ENCODE measurements around the gene RNLS. TPM values are rescaled to one million over a fixed set of nuclear protein-coding genes. Genes with fewer than 3 reads are reported as not detected.

Gene RNLS
- total RNA-seq, 2 experiments from 2014 or later, result 4.0 to 4.4 TPM

DNA sequence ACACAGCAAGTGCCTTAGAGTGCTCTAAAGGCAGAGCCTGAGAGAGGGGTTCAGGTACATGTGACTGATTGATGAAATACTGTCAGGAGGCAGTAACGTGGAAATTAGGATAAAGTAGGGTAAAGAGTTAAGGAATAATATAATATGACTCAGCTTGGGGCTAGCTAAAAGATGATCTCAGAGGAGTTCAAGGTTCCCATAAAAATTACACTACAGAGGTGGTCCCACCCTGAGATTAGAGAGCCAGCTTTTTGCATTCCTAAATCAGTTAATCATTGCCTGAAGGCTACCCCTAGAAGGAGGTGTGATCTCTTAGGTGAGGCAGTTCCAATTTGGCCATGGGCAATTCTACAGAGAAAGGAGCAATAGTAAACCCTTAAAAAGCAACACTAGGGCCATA lies 9.3 kb upstream of the RNLS start:
- no peak for DNase-seq
- no peaks in the 10 kb centered on the region for H3K9me3 Mint-ChIP-seq
- CTCF ChIA-PET, result interaction anchor here (0.7 to 1.5 kb wide), 2 partner anchors 10 to 27 kb away, joined by 4 to 5 read pairs; partner anchors contain the start of gene RNLS

DNA sequence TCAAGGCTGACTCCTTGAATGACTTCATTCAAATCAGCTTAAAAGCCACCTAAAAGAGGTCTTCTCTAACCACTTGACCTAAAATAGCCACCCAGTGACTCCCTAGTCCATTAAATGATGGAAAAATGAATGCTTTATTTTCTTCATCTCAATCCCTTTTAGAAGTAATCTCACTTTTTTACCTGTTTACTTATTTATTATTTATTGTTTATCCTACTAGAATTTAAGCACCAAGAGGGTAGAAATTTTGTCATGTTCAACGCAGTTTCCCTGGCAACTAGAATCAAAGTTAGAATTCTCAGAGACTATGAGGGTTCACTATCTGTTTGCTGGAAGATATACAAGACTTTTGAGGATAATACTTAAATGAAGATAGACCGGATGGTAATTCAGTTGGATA lies 3.3 kb upstream of the RNLS start, which contains the start of gene LIPJ:
Gene LIPJ, plus strand, starts transcription at position 301 of the 400 bp plus-strand sequence. CDS start 3,926 bp downstream, outside the sequence.
- DNase-seq, result no peak
- Mint-ChIP-seq H3K9me3 (peaks cover 4% of the 10 kb centered on the region), H3K4me1 (ENCODE audit: low read depth) (peaks cover 11% of the 10 kb centered on the region), H3K27ac (no peak within 1 kb of the TSS), H3K36me3 (ENCODE audit: low read depth) (no peaks in the 10 kb centered on the region), H3K27me3 (ENCODE audit: low read depth) (peaks cover 5% of the 10 kb centered on the region), H3K4me3 (no peak within 1 kb of the TSS)
- CTCF ChIA-PET, result no interaction called here
- intact Hi-C loops (cut with micrococcal nuclease), result no loop called here

More for the DNA sequence above, 9.3 kb upstream of the RNLS start:
- H3K27ac Mint-ChIP-seq, result no peak overlapping the region
- no peaks in the 10 kb centered on the region for H3K36me3 Mint-ChIP-seq (ENCODE audit: low read depth)
- no peaks in the 10 kb centered on the region for H3K27me3 Mint-ChIP-seq (ENCODE audit: low read depth)
- H3K4me3 Mint-ChIP-seq, result no peak overlapping the region
- H3K4me1 Mint-ChIP-seq (ENCODE audit: low read depth), result no peaks in the 10 kb centered on the region
- intact Hi-C loops (cut with micrococcal nuclease), result loop anchor here (5.0 kb wide), 1 partner anchor 70 kb away; the partner anchor contains the start of gene LIPF

DNA sequence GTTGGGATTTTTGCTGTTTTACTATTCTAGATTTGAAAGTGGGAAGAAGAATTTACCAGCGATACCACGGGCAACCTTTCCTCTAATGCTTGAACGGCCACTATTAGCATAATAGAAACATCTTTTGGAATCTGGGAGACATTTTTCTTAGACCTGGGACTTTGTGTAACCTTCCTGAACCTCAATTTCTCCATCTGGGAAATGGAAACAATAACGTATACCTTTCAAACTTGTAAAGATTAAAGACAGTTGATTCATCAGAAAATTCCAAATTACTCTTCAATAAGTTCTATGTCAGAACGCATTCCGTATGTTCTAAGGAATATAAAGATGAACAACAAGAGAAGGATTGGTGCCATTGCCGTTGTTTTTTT lies 453 bp upstream of the RNLS start:
- DNase-seq, result no peak
- Mint-ChIP-seq H3K4me1 (ENCODE audit: low read depth) (peaks cover 11% of the 10 kb centered on the region), H3K27me3 (ENCODE audit: low read depth) (peaks cover 5% of the 10 kb centered on the region), H3K27ac (peak overlapping the region; percentile 89), H3K9me3 (peaks cover 4% of the 10 kb centered on the region), H3K36me3 (ENCODE audit: low read depth) (no peaks in the 10 kb centered on the region), H3K4me3 (peak overlapping the region; percentile 82)
- CTCF ChIA-PET, result interaction anchor here (0.8 to 2.3 kb wide), 12 partner anchors 9 to 229 kb away, joined by 3 to 14 read pairs (median 4); no protein-coding TSS in a partner anchor
- intact Hi-C loops (cut with micrococcal nuclease), result loop anchor here (5.0 kb wide), 4 partner anchors 229 to 499 kb away; partner anchors contain the start of gene FAS

DNA sequence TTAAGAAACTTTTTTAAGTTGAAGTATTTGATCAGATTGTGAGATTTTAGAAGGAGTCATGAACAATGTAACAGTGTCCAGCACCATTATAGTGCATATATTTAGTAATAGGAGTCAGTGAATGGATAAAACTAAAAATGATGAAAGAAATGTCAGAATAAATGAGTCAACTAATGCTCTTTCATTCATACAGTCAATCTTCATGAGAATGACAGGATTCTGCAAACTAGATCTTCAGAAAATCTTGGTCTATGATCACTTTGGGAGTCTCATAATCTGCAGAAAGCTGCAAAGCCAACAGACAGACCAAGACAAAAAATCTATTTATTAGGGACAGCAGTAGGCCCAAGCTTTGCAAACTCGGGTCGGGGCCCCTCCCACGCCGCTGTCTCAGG lies 710 bp downstream of the RNLS start:
- DNase-seq, result no peak
- CTCF ChIA-PET, result interaction anchor here (0.7 to 2.3 kb wide), 9 partner anchors 9 to 263 kb away, joined by 3 to 14 read pairs (median 4); no protein-coding TSS in a partner anchor
- Mint-ChIP-seq H3K4me3 (peak overlapping the region; percentile 82), H3K36me3 (ENCODE audit: low read depth) (no peaks in the 10 kb centered on the region), H3K27me3 (ENCODE audit: low read depth) (peaks cover 5% of the 10 kb centered on the region), H3K4me1 (ENCODE audit: low read depth) (peaks cover 11% of the 10 kb centered on the region), H3K27ac (no peak overlapping the region), H3K9me3 (peaks cover 4% of the 10 kb centered on the region)
- intact Hi-C loops (cut with micrococcal nuclease), result loop anchor here (5.0 kb wide), 4 partner anchors 230 to 500 kb away; partner anchors contain the start of gene FAS

DNA sequence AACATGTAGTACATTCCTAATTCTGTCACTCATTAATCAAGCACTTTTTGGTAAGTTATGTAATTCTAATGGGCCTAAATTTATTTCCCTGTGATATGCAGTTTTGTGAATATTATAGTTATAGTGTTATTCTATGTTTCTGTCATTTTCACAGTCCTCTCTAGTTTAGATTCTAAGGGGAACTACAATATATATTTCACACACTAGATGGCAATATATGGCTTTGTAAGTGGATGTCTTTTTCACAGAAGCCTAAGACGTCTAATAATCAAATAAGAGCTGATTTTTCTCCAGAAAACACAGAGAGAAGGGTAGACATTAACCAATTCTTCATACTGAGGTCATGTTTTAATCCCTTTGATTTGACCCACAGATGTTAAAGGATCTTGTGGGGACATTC lies 18.0 kb downstream of the RNLS start:
- intact Hi-C loops (cut with micrococcal nuclease), result loop anchor here (1.0 to 5.0 kb wide), 4 partner anchors 124 to 367 kb away; no protein-coding TSS in a partner anchor
- H3K9me3 Mint-ChIP-seq, result no peaks in the 10 kb centered on the region
- CTCF ChIA-PET, result interaction anchor here (0.6 to 1.5 kb wide), 12 partner anchors 10 to 369 kb away, joined by 3 to 11 read pairs (median 3); no protein-coding TSS in a partner anchor
- no peaks in the 10 kb centered on the region for H3K36me3 Mint-ChIP-seq (ENCODE audit: low read depth)
- H3K27me3 Mint-ChIP-seq (ENCODE audit: low read depth), result no peaks in the 10 kb centered on the region
- H3K4me1 Mint-ChIP-seq (ENCODE audit: low read depth), result no peaks in the 10 kb centered on the region
- no peak for DNase-seq
- H3K4me3 Mint-ChIP-seq, result no peak overlapping the region
- H3K27ac Mint-ChIP-seq, result no peak overlapping the region

DNA sequence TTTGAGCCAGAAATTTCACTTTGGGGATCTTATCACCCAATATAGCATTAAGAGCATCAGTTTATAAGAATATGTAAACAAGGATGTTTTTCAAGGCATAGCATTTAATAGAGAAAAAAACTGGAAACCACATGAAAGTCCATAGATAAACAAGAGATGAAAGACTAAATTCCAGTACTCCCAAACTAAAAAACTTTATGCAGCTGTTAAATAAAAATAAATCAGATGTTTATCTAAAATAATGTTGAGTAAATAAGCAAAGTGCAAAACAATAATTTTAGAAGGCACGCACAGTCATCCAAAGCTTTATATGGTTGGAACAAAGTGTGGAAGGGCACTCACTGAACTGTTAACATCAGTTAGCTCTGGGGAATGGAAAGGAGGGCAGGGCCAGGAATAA lies 21.0 kb downstream of the RNLS start:
- H3K4me1 Mint-ChIP-seq (ENCODE audit: low read depth), result no peaks in the 10 kb centered on the region
- no peak overlapping the region for H3K4me3 Mint-ChIP-seq
- CTCF ChIA-PET, result interaction anchor here (1.3 kb wide), 1 partner anchor 8 kb away, joined by 6 read pairs; no protein-coding TSS in a partner anchor
- no peak overlapping the region for H3K27ac Mint-ChIP-seq
- H3K9me3 Mint-ChIP-seq, result no peaks in the 10 kb centered on the region
- intact Hi-C loops (cut with micrococcal nuclease), result no loop called here
- no peaks in the 10 kb centered on the region for H3K36me3 Mint-ChIP-seq (ENCODE audit: low read depth)
- no peak for DNase-seq
- H3K27me3 Mint-ChIP-seq (ENCODE audit: low read depth), result no peaks in the 10 kb centered on the region

DNA sequence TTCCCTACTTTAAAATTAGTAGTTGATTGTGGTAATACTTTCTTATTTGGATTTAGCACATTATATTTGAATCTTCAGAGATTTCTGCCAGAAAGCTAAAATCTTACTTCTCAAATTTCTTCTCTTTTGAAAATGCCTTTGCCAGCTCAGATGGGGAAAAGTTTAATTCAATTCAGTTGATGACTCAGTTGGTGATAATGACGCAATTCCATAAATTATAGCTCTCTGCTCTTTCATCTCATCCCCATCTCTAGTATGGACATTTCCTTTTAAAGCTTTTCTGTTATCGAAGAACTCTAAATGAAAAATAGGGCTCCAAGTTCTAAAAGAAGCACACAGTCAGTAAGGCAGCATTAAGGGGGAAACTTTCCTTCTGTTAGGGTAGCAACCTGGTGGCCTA lies 25.5 kb downstream of the RNLS start:
- intact Hi-C loops (cut with micrococcal nuclease), result no loop called here

DNA sequence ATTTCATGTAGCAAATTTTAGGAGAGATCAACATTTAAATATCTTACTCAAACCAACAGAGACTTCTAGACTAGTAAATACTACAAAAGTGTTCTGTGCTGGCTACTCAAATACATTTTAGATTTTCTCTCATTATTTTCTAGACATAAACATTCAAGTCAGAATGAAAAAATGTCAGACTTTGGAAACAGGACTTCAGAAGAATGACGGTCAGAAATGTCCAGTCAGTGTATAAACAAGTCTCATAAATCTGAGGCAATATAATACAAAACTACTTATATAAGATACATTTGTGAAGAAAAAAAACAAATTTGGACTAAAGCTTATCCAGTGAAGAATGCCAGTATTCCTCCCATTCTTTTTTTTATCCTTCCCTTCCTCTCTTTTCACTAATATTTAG lies 25.9 kb downstream of the RNLS start:
- H3K9me3 Mint-ChIP-seq, result no peaks in the 10 kb centered on the region
- H3K27ac Mint-ChIP-seq, result no peak overlapping the region
- no peaks in the 10 kb centered on the region for H3K4me1 Mint-ChIP-seq (ENCODE audit: low read depth)
- DNase-seq, result no peak
- H3K4me3 Mint-ChIP-seq, result no peak overlapping the region
- H3K36me3 Mint-ChIP-seq (ENCODE audit: low read depth), result no peaks in the 10 kb centered on the region
- intact Hi-C loops (cut with micrococcal nuclease), result no loop called here
- no peaks in the 10 kb centered on the region for H3K27me3 Mint-ChIP-seq (ENCODE audit: low read depth)
- CTCF ChIA-PET, result interaction anchor here (0.6 to 0.8 kb wide), 2 partner anchors 170 to 252 kb away, joined by 3 to 4 read pairs; no protein-coding TSS in a partner anchor

More for the DNA sequence above, 25.5 kb downstream of the RNLS start:
- CTCF ChIA-PET, result interaction anchor here (0.8 kb wide), 1 partner anchor 251 kb away, joined by 3 read pairs; no protein-coding TSS in a partner anchor
- DNase-seq, result no peak
- Mint-ChIP-seq H3K27me3 (ENCODE audit: low read depth) (no peaks in the 10 kb centered on the region), H3K36me3 (ENCODE audit: low read depth) (no peaks in the 10 kb centered on the region), H3K27ac (no peak overlapping the region), H3K9me3 (no peaks in the 10 kb centered on the region), H3K4me3 (no peak overlapping the region), H3K4me1 (ENCODE audit: low read depth) (no peaks in the 10 kb centered on the region)

DNA sequence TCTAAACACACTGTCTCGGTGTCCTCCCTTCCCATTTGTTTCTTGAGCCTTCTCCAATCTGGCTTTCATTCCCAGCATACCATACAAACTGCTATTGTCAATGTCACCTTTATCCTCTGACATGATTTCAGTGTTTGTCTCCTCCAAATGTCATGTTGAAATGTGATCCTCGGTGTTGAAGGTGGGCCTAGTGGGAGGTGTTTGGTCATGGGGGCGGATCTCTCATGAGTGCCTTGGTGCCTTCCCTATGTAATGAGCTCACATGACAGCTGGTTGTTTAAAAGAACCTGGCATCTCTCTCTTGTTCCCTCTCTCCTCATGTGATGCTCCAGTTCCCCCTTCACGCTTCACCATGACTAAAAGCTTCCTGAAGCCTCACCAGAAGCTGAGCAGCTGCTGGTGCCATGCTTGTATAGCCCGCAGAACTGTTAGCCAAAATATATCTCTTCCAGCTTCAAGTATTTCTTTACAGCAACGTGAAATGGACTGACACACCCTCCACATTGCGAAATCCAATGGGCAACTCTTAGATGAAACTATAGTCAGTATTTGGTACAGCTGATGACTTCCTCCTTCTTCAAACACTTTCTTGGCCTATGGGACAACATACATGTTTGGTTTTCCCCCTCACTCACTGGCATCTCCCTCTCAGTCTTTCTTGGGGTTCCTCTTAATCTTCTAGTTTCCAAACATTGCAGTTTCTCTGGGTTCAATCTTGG lies 27.8 kb downstream of the RNLS start:
- no peaks in the 10 kb centered on the region for H3K27me3 Mint-ChIP-seq (ENCODE audit: low read depth)
- H3K4me1 Mint-ChIP-seq (ENCODE audit: low read depth), result no peaks in the 10 kb centered on the region
- H3K36me3 Mint-ChIP-seq (ENCODE audit: low read depth), result no peaks in the 10 kb centered on the region
- H3K4me3 Mint-ChIP-seq, result no peak overlapping the region
- intact Hi-C loops (cut with micrococcal nuclease), result no loop called here
- no peak for DNase-seq
- no peak overlapping the region for H3K27ac Mint-ChIP-seq
- CTCF ChIA-PET, result interaction anchor here (0.6 to 1.5 kb wide), 3 partner anchors 8 to 923 kb away, joined by 4 to 6 read pairs (median 4); no protein-coding TSS in a partner anchor
- H3K9me3 Mint-ChIP-seq, result no peaks in the 10 kb centered on the region

DNA sequence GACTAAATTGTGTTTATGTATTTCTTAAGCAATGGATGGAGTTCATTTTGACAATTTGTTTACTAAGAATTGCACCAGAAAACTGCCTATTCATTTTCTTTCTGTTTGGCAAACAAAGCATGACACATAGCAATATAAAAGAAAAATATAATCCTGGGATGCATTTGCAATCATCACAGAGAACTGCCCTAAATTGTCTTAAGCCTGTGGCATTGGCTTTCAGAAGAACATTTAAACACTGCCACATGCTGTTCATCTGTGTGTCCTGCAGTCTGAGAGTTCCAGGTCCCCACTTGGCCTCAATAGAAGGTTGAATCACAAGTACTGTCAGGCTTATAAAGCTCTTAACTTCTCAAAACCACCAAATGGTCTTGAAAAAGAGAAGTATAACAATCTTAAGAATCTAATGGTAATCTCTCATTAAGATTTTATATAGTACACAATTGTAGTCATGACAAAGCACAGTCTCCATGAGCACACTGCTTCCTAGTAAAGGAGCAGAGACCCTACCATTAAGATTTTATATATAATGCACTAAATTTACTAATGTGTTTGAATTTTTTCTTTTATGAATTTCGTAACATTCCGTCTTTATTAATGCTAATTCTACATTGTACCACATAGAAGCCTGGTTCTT lies 29.9 kb downstream of the RNLS start:
- Mint-ChIP-seq H3K4me3 (no peak overlapping the region), H3K27me3 (ENCODE audit: low read depth) (no peaks in the 10 kb centered on the region), H3K4me1 (ENCODE audit: low read depth) (no peaks in the 10 kb centered on the region), H3K9me3 (no peaks in the 10 kb centered on the region), H3K27ac (no peak overlapping the region), H3K36me3 (ENCODE audit: low read depth) (no peaks in the 10 kb centered on the region)
- intact Hi-C loops (cut with micrococcal nuclease), result loop anchor here (1.0 to 5.0 kb wide), 6 partner anchors 151 to 897 kb away; no protein-coding TSS in a partner anchor
- CTCF ChIA-PET, result interaction anchor here (0.6 to 2.9 kb wide), 10 partner anchors 11 to 703 kb away, joined by 3 to 8 read pairs (median 4); no protein-coding TSS in a partner anchor
- peak; percentile 54 for DNase-seq

DNA sequence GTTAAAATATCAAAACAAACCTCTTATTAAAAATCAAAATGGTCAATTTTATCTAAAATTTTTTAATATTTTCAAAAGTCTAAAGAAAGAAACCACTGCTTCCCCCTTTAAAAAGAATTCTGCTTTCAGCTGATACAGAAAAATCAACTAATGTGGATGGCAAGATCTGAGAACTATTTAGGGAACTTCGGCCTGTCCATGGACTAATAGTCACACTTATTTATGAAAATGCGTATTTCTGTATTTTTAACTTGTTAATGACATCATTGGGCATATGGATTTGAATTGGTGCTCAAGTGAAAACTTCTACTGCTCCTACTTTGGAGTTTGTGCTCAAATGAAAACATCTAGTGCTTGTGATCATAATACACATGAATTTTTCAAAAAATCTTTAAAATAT lies 31.9 kb downstream of the RNLS start:
- H3K4me3 Mint-ChIP-seq, result no peak overlapping the region
- CTCF ChIA-PET, result interaction anchor here (1.5 to 2.9 kb wide), 3 partner anchors 161 to 701 kb away, joined by 5 to 8 read pairs (median 8); no protein-coding TSS in a partner anchor

DNA sequence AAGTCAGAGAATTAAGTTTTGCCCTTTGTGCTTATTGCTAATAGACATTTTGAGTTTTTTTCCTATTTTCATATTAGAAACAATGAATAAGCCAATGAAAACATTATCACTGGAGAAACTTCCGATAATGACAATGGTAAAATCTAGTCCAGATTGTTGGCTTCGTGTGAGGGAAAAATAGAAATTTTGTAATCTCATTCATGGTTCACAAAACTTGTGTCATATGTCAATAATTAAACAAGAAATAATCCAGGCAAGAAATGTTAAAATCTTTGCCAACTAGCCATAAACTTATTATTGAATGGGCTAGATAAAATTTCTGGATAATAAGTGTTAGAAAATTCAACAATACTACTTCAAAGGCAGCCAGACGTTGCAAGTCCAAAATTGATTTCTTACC lies 36.6 kb downstream of the RNLS start:
- Mint-ChIP-seq H3K27ac (no peak overlapping the region), H3K27me3 (ENCODE audit: low read depth) (no peaks in the 10 kb centered on the region), H3K4me3 (no peak overlapping the region), H3K9me3 (no peaks in the 10 kb centered on the region), H3K36me3 (ENCODE audit: low read depth) (no peaks in the 10 kb centered on the region), H3K4me1 (ENCODE audit: low read depth) (no peaks in the 10 kb centered on the region)
- CTCF ChIA-PET, result no interaction called here
- no peak for DNase-seq
- intact Hi-C loops (cut with micrococcal nuclease), result no loop called here

More for the DNA sequence above, 31.9 kb downstream of the RNLS start:
- no peaks in the 10 kb centered on the region for H3K4me1 Mint-ChIP-seq (ENCODE audit: low read depth)
- no peak for DNase-seq
- intact Hi-C loops (cut with micrococcal nuclease), result loop anchor here (5.0 kb wide), 2 partner anchors 164 to 434 kb away; no protein-coding TSS in a partner anchor
- no peaks in the 10 kb centered on the region for H3K27me3 Mint-ChIP-seq (ENCODE audit: low read depth)
- H3K36me3 Mint-ChIP-seq (ENCODE audit: low read depth), result no peaks in the 10 kb centered on the region
- no peak overlapping the region for H3K27ac Mint-ChIP-seq
- H3K9me3 Mint-ChIP-seq, result no peaks in the 10 kb centered on the region
